Measurements from ENCODE around the gene LGALS16. TPM values are rescaled to one million over a fixed set of nuclear protein-coding genes. Genes with fewer than 3 reads are reported as not detected.

LGALS16 gene
- total and polyA plus RNA-seq, 8 donors = not detected

GRCh38 chr19:39701291-39701690 lies 45.6 kb downstream of the LGALS16 start:
- no peak overlapping the region for H3K27ac ChIP-seq
- DNase-seq = no peak
- intact Hi-C loops (cut with DNase I; ENCODE audit: low total_unique reads) = no loop called here
- H3K4me1 ChIP-seq = no peaks in the 10 kb centered on the region
- no peak overlapping the region for H3K4me3 ChIP-seq
- H3K27me3 ChIP-seq = peaks cover 0 to 33% (median 0%) of the 10 kb centered on the region in 3 donors
- H3K9me3 ChIP-seq = no peaks in the 10 kb centered on the region
- no peak for TF ChIP-seq POLR2AphosphoS5 (IDR thresholded peaks at IDR 0.05)
- TF ChIP-seq POLR2A (IDR thresholded peaks at IDR 0.05) = no peak
- WGBS, 5 donors = 66 to 79% (median 72%) methylated on average over 5 of the region's 5 CpGs
- H3K36me3 ChIP-seq = no peaks in the 10 kb centered on the region

DNA sequence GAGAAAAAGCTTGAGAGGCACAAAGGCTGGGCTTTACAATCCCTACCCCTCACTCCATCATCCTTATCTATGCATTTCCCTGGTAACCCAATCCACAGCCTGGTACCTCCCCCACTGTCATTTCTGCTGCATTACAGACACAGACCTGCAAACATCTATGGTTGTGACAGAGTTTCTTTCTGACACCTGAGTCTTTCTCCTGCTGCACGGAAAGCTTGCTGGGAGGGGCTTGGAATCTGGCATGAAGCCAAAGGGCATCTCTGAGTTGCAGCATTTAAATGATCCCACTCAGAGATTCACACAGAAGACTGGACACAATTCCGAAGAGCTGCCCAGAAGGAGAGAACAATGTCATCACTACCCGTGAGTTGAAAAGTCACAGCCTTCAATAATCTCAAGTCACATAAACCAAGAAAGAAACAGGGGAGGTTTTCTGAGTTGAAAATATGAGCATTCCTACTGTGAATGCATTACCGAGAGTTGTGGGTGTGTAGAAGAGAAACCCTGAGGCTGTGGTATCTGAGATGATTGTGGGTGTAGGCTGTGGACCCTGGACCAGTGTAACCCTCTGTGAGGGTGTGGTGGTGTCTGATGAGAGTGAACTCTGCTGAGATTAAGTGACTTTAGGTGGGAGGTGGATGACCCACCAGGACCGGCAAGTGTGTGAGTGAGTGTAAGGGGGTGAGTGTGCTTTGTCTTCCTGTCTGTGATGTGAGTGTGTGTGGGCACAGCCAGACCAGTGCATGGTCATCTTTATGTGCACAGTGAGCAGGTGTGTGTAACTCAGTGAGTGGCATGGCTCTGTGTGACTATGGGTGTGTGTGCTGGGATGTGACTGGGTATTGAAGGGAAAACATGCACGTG lies 48.7 kb downstream of the LGALS16 start, which contains the start of gene LGALS14:
TSS of gene LGALS14 (plus strand) at position 301 of the 864 bp plus-strand sequence. CDS start at position 349, 48 bp downstream.
- H3K4me1 ChIP-seq = no peaks in the 10 kb centered on the region
- no peak for DNase-seq
- no peak within 1 kb of the TSS for H3K4me3 ChIP-seq
- 29 to 43% (median 41%) methylated on average over 6 of the region's 6 CpGs for WGBS, 5 donors
- H3K36me3 ChIP-seq = no peaks in the 10 kb centered on the region
- no peaks in the 10 kb centered on the region for H3K9me3 ChIP-seq
- TF ChIP-seq POLR2AphosphoS5 (IDR thresholded peaks at IDR 0.05) (no peak), POLR2A (IDR thresholded peaks at IDR 0.05) (no peak), EP300 (IDR thresholded peaks at IDR 0.05) (no peak)
- TF ChIP-seq, protein P1, sequence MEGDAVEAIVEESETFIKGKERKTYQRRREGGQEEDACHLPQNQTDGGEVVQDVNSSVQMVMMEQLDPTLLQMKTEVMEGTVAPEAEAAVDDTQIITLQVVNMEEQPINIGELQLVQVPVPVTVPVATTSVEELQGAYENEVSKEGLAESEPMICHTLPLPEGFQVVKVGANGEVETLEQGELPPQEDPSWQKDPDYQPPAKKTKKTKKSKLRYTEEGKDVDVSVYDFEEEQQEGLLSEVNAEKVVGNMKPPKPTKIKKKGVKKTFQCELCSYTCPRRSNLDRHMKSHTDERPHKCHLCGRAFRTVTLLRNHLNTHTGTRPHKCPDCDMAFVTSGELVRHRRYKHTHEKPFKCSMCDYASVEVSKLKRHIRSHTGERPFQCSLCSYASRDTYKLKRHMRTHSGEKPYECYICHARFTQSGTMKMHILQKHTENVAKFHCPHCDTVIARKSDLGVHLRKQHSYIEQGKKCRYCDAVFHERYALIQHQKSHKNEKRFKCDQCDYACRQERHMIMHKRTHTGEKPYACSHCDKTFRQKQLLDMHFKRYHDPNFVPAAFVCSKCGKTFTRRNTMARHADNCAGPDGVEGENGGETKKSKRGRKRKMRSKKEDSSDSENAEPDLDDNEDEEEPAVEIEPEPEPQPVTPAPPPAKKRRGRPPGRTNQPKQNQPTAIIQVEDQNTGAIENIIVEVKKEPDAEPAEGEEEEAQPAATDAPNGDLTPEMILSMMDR (IDR thresholded peaks at IDR 0.05) = no peak
- intact Hi-C loops (cut with DNase I; ENCODE audit: low total_unique reads) = no loop called here
- peaks cover 0 to 20% (median 0%) of the 10 kb centered on the region in 3 donors for H3K27me3 ChIP-seq
- H3K27ac ChIP-seq = no peak within 1 kb of the TSS

- no peaks in the 10 kb centered on the region for H3K4me1 ChIP-seq
- no peak overlapping the region for H3K4me3 ChIP-seq
- WGBS, 5 donors = 66 to 75% (median 70%) methylated on average over 8 of the region's 8 CpGs
- H3K27ac ChIP-seq = no peak overlapping the region
- intact Hi-C loops (cut with DNase I; ENCODE audit: low total_unique reads) = no loop called here
- H3K27me3 ChIP-seq = peaks cover 0 to 17% (median 0%) of the 10 kb centered on the region in 3 donors
- H3K36me3 ChIP-seq = no peaks in the 10 kb centered on the region
- no peak for DNase-seq
- no peak for TF ChIP-seq POLR2AphosphoS5 (IDR thresholded peaks at IDR 0.05)
- TF ChIP-seq, protein P1 (IDR thresholded peaks at IDR 0.05) = no peak
- H3K9me3 ChIP-seq = no peaks in the 10 kb centered on the region
These were observed 50.0 kb downstream of the LGALS16 start for GRCh38 chr19:39705578-39706188.

DNA sequence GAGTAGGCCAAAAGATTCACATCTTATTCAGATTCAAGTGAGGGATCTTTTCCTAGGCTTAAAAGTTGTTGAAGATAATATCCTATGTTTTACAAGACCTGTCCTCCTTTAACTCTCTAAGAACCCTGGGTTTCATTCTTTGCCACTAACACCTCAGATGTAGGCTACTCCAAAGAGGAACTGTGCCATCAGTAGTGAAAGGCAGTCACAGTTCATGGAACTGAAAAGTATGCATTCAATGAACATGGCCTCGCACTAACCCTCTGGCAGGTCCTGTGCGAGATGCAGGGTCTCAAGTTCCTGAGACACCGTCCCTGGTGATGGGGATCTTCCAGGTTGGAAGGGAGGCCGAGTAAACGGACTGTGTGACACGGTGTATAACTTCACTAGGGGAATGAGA lies 52.9 kb downstream of the LGALS16 start:
- H3K4me3 ChIP-seq = no peak overlapping the region
- WGBS, 5 donors = 76 to 91% (median 87%) methylated on average over 6 of the region's 6 CpGs
- H3K9me3 ChIP-seq = no peaks in the 10 kb centered on the region
- TF ChIP-seq, protein P1 (IDR thresholded peaks at IDR 0.05) = no peak
- no peak for TF ChIP-seq POLR2A (IDR thresholded peaks at IDR 0.05)
- TF ChIP-seq POLR2AphosphoS5 (IDR thresholded peaks at IDR 0.05) = no peak
- TF ChIP-seq EP300 (IDR thresholded peaks at IDR 0.05) = no peak
- H3K4me1 ChIP-seq = no peaks in the 10 kb centered on the region
- no peaks in the 10 kb centered on the region for H3K36me3 ChIP-seq
- DNase-seq = no peak
- no peak overlapping the region for H3K27ac ChIP-seq
- H3K27me3 ChIP-seq = no peaks in the 10 kb centered on the region
- intact Hi-C loops (cut with DNase I; ENCODE audit: low total_unique reads) = no loop called here
